GM12864 (cell line): ENCODE measurements around the gene OR6C1.

ENCODE experiments used
- DNase-seq: peaks from one replicate; pipeline ENCODE4 v3.0.0-alpha.2; 2011; ENCODE audit warnings: low read depth
- H3K4me3 ChIP-seq: 2 replicates; pipeline ENCODE4 v1.5.1; 2011; ENCODE audit warnings: mild to moderate bottlenecking, low read depth, low read length, control low read depth
- CTCF ChIP-seq: IDR thresholded peaks from 2 replicates; pipeline ENCODE4 v1.5.1; 2011; ENCODE audit warnings: low read depth, mild to moderate bottlenecking, moderate library complexity, low read length, control low read depth, inconsistent platforms; ENCODE audit errors: missing control alignments

Gene OR6C1

GRCh38 chr12:55362675-55363074, 48.5 kb downstream of the OR6C1 start, which contains the start of gene OR6C75:
Gene OR6C75 (plus strand): TSS chr12:55362975. CDS start chr12:55365111, 2,136 bp downstream.
- H3K4me3 ChIP-seq, result no peak within 1 kb of the TSS
- DNase-seq, result no peak
- TF ChIP-seq CTCF, result no peak

- no peak overlapping the region for H3K4me3 ChIP-seq
- no peak for TF ChIP-seq CTCF
- no peak for DNase-seq
Measured at GRCh38 chr12:55365086-55365485, 50.9 kb downstream of the OR6C1 start.
